ENCODE results near the gene ADPRH. TPM values are rescaled to one million over a fixed set of nuclear protein-coding genes. Genes with fewer than 3 reads are reported as not detected.
"Not testable (repeated sequence)": the region's sequence is repeated elsewhere in the genome, so short reads cannot be mapped to it uniquely, and the experiment has no call there.

The ADPRH gene
- total RNA-seq, 2 donors from 2014 or later = 3.0 to 6.5 TPM

DNA sequence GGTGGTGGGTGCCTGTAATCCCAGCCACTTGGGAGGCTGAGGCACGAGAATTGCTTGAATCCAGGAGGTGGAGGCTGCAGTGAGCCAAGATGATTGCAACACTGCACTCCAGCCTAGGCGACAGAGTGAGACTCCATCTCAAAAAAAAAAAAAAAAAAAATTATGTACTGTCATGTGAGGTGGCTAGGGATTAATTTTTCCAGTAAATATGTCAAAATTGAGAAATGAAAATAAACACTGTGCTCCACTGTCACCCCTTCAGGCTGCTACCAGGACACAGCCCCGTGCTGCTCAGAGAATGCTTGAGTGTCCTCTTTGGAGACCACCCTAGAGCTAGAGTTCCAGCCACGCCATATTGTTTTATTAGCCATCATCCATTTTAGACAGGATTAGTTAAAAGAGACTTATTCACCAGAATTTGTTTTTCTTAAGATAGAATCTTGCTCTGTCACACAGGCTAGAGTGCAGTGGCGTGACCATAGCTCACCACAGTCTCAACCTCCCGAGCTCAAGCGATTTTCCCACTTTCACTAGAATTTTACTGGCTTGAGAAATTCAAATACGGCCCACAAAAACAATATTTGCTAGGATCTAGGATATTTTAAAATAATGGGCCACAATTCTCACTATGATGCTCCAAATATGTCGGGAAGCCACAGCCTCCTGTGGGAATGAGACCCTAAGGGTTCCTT is 20.5 kb upstream of the ADPRH start:
- DNase-seq (no peak), ATAC-seq (no peak)
- TF ChIP-seq POLR2A (IDR thresholded peaks at IDR 0.05) = no peak
- TF ChIP-seq, protein P1, sequence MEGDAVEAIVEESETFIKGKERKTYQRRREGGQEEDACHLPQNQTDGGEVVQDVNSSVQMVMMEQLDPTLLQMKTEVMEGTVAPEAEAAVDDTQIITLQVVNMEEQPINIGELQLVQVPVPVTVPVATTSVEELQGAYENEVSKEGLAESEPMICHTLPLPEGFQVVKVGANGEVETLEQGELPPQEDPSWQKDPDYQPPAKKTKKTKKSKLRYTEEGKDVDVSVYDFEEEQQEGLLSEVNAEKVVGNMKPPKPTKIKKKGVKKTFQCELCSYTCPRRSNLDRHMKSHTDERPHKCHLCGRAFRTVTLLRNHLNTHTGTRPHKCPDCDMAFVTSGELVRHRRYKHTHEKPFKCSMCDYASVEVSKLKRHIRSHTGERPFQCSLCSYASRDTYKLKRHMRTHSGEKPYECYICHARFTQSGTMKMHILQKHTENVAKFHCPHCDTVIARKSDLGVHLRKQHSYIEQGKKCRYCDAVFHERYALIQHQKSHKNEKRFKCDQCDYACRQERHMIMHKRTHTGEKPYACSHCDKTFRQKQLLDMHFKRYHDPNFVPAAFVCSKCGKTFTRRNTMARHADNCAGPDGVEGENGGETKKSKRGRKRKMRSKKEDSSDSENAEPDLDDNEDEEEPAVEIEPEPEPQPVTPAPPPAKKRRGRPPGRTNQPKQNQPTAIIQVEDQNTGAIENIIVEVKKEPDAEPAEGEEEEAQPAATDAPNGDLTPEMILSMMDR (IDR thresholded peaks at IDR 0.05) = no peak
- 79 to 82% methylated on average over 9 of the region's 9 CpGs for WGBS, 2 donors
- Histone ChIP-seq H3K4me1 (no peaks in the 10 kb centered on the region), H3K4me3 (no peak overlapping the region), H3K27me3 (no peaks in the 10 kb centered on the region), H3K36me3 (replicated peaks in 1 of 2; ENCODE audit: insufficient read depth in 1 of 2, low read depth in 2 of 2) (no peaks in the 10 kb centered on the region), H3K9me3 (no peaks in the 10 kb centered on the region), H3K27ac (no peak overlapping the region)
- intact Hi-C loops (cut with DNase I) = no loop called here

DNA sequence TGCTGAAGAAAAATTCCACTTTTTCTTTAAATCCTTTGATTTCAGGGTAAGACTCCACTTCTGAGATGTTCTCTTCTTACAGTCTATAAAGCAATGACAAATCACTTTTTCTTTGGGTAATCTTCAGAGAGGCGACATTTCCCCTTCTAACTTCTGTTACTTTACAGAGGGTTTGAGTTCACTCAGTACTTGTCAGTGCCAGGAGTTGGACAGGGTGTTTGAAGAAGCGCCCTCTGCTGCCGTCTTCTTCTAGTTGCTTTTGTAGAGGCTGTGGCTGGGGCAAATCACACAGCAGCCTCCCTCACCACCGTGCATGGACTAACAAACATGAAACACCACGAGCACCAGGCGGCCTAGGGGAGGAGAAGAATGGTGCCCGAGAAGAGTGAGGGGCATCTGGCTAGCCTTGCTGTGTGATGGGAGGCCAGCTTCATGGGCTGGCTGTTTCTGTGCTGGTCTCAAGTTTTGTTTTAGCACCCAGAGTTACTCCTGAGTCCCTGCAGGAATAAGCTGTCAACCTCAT is 19.8 kb upstream of the ADPRH start, which contains the start of gene CD80:
TSS of gene CD80 (minus strand) at position 174 of the 523 bp plus-strand sequence. CDS start 1,886 bp downstream, outside the sequence.
- ATAC-seq = peak; percentile 65
- WGBS, 2 donors = 6% methylated on average over 6 to 7 of the region's 7 CpGs
- H3K27ac ChIP-seq = no peak within 1 kb of the TSS

DNA sequence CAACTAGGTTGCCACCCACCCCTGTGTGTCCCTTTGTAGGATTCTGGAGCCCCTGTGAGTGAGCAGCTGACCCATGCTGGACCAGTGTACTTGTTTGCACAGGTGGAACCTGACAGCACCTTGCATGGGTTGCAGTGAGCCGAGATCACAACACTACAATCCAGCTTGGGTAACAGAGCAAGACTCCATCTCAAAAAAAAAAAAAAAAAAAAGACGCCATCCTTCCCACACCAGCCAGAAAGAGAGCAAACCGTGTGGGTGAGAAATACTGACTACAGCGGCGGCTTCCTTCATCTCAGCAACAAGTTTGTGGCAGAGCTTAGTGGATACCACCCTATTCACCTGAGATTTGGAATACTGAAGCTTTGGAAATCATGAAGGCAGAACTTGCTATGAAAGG is 19.1 kb upstream of the ADPRH start:
- H3K36me3 ChIP-seq (replicated peaks in 1 of 2; ENCODE audit: insufficient read depth in 1 of 2, low read depth in 2 of 2) = no peaks in the 10 kb centered on the region
- DNase-seq (no peak), ATAC-seq (no peak)
- H3K9me3 ChIP-seq = no peaks in the 10 kb centered on the region
- no peak overlapping the region for H3K4me3 ChIP-seq
- TF ChIP-seq, protein P1 (IDR thresholded peaks at IDR 0.05) = no peak
- no peak for TF ChIP-seq POLR2A (IDR thresholded peaks at IDR 0.05)
- no peaks in the 10 kb centered on the region for H3K4me1 ChIP-seq
- H3K27me3 ChIP-seq = no peaks in the 10 kb centered on the region
- 70 to 81% methylated on average over 5 of the region's 5 CpGs for WGBS, 2 donors
- intact Hi-C loops (cut with DNase I) = no loop called here
- no peak overlapping the region for H3K27ac ChIP-seq

More for the DNA sequence above, 19.8 kb upstream of the ADPRH start, which contains the start of gene CD80:
- H3K27me3 ChIP-seq = no peaks in the 10 kb centered on the region
- intact Hi-C loops (cut with DNase I) = no loop called here
- H3K4me1 ChIP-seq = no peaks in the 10 kb centered on the region
- H3K4me3 ChIP-seq = no peak within 1 kb of the TSS
- no peaks in the 10 kb centered on the region for H3K9me3 ChIP-seq
- DNase-seq = peak; percentile 66 to 79 (median 73)
- no peaks in the 10 kb centered on the region for H3K36me3 ChIP-seq (replicated peaks in 1 of 2; ENCODE audit: insufficient read depth in 1 of 2, low read depth in 2 of 2)
- TF ChIP-seq POLR2A (IDR thresholded peaks at IDR 0.05) = no peak
- TF ChIP-seq, protein P1 (IDR thresholded peaks at IDR 0.05) = peak in 5 of 7 experiments; percentile 23 to 56 (median 44)

DNA sequence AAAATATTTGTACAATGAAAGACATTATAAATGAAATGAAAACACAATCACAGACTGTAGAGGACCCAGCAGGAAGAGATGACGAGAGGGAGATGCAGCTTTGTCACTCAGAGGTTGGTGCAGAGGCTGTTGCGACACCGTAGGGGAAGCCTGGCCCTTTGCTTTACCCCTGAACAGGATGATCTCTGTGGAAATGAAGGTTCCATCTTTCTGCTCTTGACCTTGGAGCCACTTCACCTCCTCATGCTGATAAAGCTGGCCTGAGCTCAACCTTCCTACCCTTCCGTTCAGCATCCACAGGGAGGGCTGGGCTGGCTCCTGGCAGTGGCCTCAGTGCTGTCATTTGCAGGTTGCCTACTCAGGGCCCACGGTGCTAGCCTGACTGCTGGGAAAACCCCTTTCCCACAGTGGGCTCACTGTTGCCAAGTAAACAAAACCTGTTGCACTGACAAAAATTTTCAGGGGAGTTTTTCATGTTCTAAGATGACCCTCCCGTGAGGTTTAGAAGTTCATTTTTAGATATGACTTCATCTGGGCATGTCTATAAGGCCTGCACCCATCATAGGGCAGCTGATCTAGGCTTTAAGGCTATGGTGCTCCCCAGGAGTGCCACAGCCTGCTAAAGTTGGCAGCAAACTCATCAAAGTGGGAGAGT is 16.9 kb upstream of the ADPRH start:
- no peaks in the 10 kb centered on the region for H3K36me3 ChIP-seq (replicated peaks in 1 of 2; ENCODE audit: insufficient read depth in 1 of 2, low read depth in 2 of 2)
- intact Hi-C loops (cut with DNase I) = no loop called here
- ATAC-seq (no peak), DNase-seq (peak in 1 of 4 donors; percentile 21)
- H3K27me3 ChIP-seq = no peaks in the 10 kb centered on the region
- no peak overlapping the region for H3K4me3 ChIP-seq
- H3K9me3 ChIP-seq = no peaks in the 10 kb centered on the region
- no peaks in the 10 kb centered on the region for H3K4me1 ChIP-seq
- 44 to 63% methylated on average over 5 to 6 of the region's 6 CpGs for WGBS, 2 donors
- no peak overlapping the region for H3K27ac ChIP-seq
- TF ChIP-seq, protein P1 (IDR thresholded peaks at IDR 0.05) = no peak
- TF ChIP-seq POLR2A (IDR thresholded peaks at IDR 0.05) = no peak

DNA sequence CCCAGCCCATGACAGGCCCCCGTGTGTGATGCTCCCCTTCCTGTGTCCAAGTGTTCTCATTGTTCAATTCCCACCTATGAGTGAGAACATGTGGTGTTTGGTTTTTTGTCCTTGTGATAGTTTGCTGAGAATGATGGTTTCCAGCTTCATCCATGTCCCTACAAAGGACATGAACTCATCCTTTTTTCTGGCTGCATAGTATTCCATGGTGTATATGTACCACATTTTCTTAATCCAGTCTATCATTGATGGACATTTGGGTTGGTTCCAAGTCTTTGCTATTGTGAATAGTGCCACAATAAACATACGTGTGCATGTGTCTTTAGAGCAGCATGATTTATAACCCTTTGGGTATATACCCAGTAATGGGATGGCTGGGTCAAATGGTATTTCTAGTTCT is 16.0 kb upstream of the ADPRH start:
- DNase-seq; H3K9me3 ChIP-seq; H3K27ac ChIP-seq; intact Hi-C loops (cut with DNase I); H3K36me3 ChIP-seq (replicated peaks in 1 of 2; ENCODE audit: insufficient read depth in 1 of 2, low read depth in 2 of 2); H3K4me3 ChIP-seq; ATAC-seq; H3K27me3 ChIP-seq; H3K4me1 ChIP-seq: not testable (repeated sequence)
- WGBS, 2 donors = 80 to 91% methylated on average over 2 of the region's 2 CpGs

All from body of pancreas (tissue), 4 donors.